Heart left ventricle (tissue), 16 donors: ENCODE measurements around the gene SRSF10. TPM values are rescaled to one million over a fixed set of nuclear protein-coding genes. Genes with fewer than 3 reads are reported as not detected.
"Not testable (repeated sequence)": the region's sequence is repeated elsewhere in the genome, so short reads cannot be mapped to it uniquely, and the experiment has no call there.

Experiments
- ATAC-seq, 4 donors: fragments of 200-7000 bp; cut with Tn5 transposase; one replicate each; pipeline ENCODE4 v1.9.1; 2020 to 2022; ENCODE audit warnings: moderate library complexity in 4 of 4, mild to moderate bottlenecking in 3 of 4, moderate number of reproducible peaks in 1 of 4
- DNase-seq, 5 donors: peaks; one replicate each; pipeline ENCODE4 v3.0.0-alpha.2; 2020
- H3K27ac ChIP-seq, 12 donors: fragments of 200-600 bp; sonication (generic) in 4 of 12; one replicate each; pipeline versions ENCODE4 v1.5.0 to v1.8.0; 2016 to 2022; ENCODE audit warnings: mild to moderate bottlenecking in 2 of 12
- H3K27me3 ChIP-seq, 9 donors: fragments of 200-600 bp; sonication (generic) in 2 of 9; one replicate each; pipeline versions ENCODE4 v1.5.1 to v1.8.0; 2016 to 2022; ENCODE audit warnings: mild to moderate bottlenecking in 3 of 9
- H3K36me3 ChIP-seq, 9 donors: fragments of 200-600 bp; sonication (generic) in 2 of 9; one replicate each; pipeline versions ENCODE4 v1.5.0 to v1.8.0; 2018 to 2022; ENCODE audit warnings: mild to moderate bottlenecking in 2 of 9
- H3K4me1 ChIP-seq, 12 donors: fragments of 200-600 bp; sonication (generic) in 4 of 12; one replicate each; pipeline versions ENCODE4 v1.5.0 to v1.8.0; 2016 to 2022; ENCODE audit warnings: mild to moderate bottlenecking in 3 of 12
- H3K4me3 ChIP-seq, 12 donors: fragments of 200-600 bp; sonication (generic) in 4 of 12; one replicate each; pipeline versions ENCODE4 v1.5.0 to v1.8.0; 2017 to 2022; ENCODE audit warnings: mild to moderate bottlenecking in 9 of 12, moderate library complexity in 4 of 12
- H3K9me3 ChIP-seq, 12 donors: fragments of 200-600 bp; sonication (generic) in 4 of 12; one replicate each; pipeline versions ENCODE4 v1.5.0 to v1.8.0; 2016 to 2022; ENCODE audit warnings: mild to moderate bottlenecking in 1 of 12
- POLR2A ChIP-seq, 2 donors: fragments of 450-650 bp; IDR thresholded peaks; one replicate each; pipeline ENCODE4 v1.6.1; 2017; ENCODE audit warnings: antibody characterized with exemption in 2 of 2, mild to moderate bottlenecking in 2 of 2, moderate library complexity in 2 of 2
- WGBS, 4 donors: extraction: QIAGEN DNeasy Blood & Tissue Kit in 2 of 4; methylation state at CpG; one replicate each; pipeline versions ENCODE4 v1.1.5 to v1.1.7; 2013 to 2018; 5-methylcytosine and 5-hydroxymethylcytosine counted together
- intact Hi-C, 10 donors: fragments of 100-400 bp; cut with DNase I; formaldehyde crosslinking; loops; one replicate each; pipeline versions ENCODE4 v1.11.1 to v1.14.2; 2022
- polyA plus RNA-seq, 2 donors: library from polyadenylated mRNA; stranded (reverse); fragments of 200-250 nt; gene quantifications; one replicate each; pipeline ENCODE4 v1.2.3, GENCODE V29; 2013
- total RNA-seq, 9 donors: library from RNA; depleted of rRNA in 2 of 9; stranded (reverse); fragments of >200 nt in 2 of 9; fragmentation: NEBNext Ultra II Directional in 3 of 9; extraction: Animal tissue kit (Norgen Biotek cat#: 25700) in 3 of 9; gene quantifications; one replicate each; pipeline versions ENCODE4 v1.1.0 to v1.2.4, GENCODE V29; 2016 to 2023
- TF ChIP-seq, protein P1 (sequence below), 12 donors: fragments of 200-600 bp; sonication (generic) in 4 of 12; IDR thresholded peaks; one replicate each; pipeline versions ENCODE4 v1.5.0 to v1.8.0; 2018 to 2022; ENCODE audit warnings: antibody characterized with exemption in 12 of 12, mild to moderate bottlenecking in 5 of 12
- donor health status: ischemic (EF 13 %, LVEDD 7.1; RV severe dilation, severe dysfunction).
- donor health status: healthy with polysubstance abuse.
- donor health status: DM: no; HTN: yes; CAD: no.
- donor health status: DM: no; HTN: no; CAD: no.
- donor health status: ischemic (EF 25% LVEDD 6.9; RV normal size, moderate dysfunction).
- donor health status: ischemic (EF 25% LVEDD 5.7; RV mildly dilated, moderate dysfunction).
- donor health status: healthy.
- donor health status: DM: yes; HTN: yes; CAD: no.
- donor health status: ischemic (EF 35%, LVEDD 5.7; RV mildly dilated, moderate dysfunction).
- donor health status: nonischemic (EF 11% LVEDD 7.7; RV severe dilation, severe dysfunction).
- donor health status: DM: yes; HTN: yes; CAD: no.
- donor health status: PGD.
- donor health status: ischemic (EF 29% LVEDD 5.4; RV normal size, mild dysfunction).
- donor health status: nonischemic (EF 23%, LVEDD 6.1; RV moderate dilation, normal function).

Gene SRSF10
- total and polyA plus RNA-seq, 11 donors = 34.3 to 60.9 (median 47.3) TPM

DNA sequence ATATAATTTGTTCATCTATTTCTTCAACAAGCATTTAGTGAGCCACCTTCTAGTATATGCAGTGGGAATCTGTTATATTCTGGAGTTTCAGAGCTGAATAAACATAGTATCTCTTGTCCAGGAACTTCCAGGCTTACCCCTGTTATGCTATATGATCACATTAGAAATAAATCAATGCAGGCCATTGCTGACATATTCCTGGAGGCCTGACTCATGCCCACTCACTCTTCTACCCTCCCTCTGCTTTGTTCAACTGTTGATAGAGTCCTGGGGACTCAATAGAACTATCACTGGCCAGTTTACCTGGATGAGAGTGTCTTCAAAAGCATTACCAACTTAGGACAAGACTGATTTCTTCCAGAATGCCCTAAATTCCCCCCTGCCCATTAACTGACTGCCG, 29.3 kb upstream of the SRSF10 start:
- intact Hi-C loops = no loop called here
- Histone ChIP-seq H3K36me3 (no peaks in the 10 kb centered on the region), H3K27me3 (no peaks in the 10 kb centered on the region), H3K4me3 (no peak overlapping the region), H3K4me1 (peaks cover 0 to 32% (median 8%) of the 10 kb centered on the region in 12 donors), H3K27ac (no peak overlapping the region), H3K9me3 (peaks cover 0 to 18% (median 0%) of the 10 kb centered on the region in 12 donors)
- no peak for DNase-seq
- ATAC-seq = no peak
- 90 to 100% (median 91%) methylated on average over 1 of the region's 1 CpG for WGBS, 4 donors
- TF ChIP-seq POLR2A (IDR thresholded peaks at IDR 0.05) = no peak
- TF ChIP-seq, protein P1, sequence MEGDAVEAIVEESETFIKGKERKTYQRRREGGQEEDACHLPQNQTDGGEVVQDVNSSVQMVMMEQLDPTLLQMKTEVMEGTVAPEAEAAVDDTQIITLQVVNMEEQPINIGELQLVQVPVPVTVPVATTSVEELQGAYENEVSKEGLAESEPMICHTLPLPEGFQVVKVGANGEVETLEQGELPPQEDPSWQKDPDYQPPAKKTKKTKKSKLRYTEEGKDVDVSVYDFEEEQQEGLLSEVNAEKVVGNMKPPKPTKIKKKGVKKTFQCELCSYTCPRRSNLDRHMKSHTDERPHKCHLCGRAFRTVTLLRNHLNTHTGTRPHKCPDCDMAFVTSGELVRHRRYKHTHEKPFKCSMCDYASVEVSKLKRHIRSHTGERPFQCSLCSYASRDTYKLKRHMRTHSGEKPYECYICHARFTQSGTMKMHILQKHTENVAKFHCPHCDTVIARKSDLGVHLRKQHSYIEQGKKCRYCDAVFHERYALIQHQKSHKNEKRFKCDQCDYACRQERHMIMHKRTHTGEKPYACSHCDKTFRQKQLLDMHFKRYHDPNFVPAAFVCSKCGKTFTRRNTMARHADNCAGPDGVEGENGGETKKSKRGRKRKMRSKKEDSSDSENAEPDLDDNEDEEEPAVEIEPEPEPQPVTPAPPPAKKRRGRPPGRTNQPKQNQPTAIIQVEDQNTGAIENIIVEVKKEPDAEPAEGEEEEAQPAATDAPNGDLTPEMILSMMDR (IDR thresholded peaks at IDR 0.05) = no peak

DNA sequence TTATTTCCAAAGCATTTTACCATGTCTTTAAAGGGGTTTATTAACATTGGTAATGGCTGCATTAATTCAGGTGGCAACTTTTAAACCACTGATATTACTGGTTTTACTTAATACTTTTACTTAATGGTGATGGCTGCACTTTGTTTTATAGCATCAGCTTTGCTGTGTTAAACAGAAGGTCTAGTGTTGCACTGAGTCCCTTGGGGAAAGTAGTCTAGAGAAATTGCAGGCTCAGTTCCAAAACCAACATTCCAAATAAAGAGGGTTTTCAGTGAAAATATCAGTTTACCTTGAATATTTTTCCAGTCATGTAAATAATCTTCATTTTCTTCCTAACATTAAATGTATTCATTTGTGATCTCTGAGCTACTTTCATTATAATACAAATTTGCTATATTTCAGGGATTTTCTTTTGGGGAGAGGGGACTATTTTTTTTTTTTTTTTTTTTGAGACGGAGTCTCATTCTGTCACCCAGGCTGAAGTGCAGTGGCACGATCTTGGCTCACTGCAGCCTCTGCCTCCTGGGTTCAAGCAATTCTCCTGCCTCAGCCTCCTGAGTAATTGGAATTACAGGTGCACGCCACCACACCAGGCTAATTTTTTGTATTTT, 28.6 kb upstream of the SRSF10 start:
- intact Hi-C loops, DNase-seq, H3K36me3 ChIP-seq, H3K4me3 ChIP-seq, H3K27me3 ChIP-seq: not testable (repeated sequence)
- peak overlapping the region in 3 of 12 donors; percentile 35 to 61 (median 45) for H3K27ac ChIP-seq
- H3K4me1 ChIP-seq = peaks cover 0 to 32% (median 8%) of the 10 kb centered on the region in 12 donors
- WGBS, 4 donors = 23 to 36% (median 29%) methylated on average over 2 to 3 of the region's 3 CpGs
- H3K9me3 ChIP-seq = peaks cover 0 to 18% (median 0%) of the 10 kb centered on the region in 12 donors
- peak in 1 of 4 donors; percentile 28 for ATAC-seq

DNA sequence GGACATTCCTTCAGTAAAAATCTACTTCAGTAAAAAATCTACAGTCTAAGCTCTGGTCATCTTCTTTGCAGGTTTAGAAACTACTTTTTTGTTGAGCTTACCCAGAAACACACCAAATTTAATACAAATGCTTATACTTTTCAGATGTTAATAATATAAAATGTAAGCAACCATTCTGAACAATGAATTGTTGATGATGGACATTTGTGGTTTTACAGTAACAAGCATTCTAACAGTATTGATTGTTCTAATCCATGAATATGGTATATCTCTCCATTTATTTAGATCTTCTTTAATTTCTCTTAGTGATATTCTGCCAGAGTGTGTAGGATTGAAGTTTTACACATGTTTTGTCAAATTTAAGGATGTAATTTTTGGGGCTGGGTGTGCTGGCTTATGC, 27.0 kb upstream of the SRSF10 start:
- DNase-seq (no peak), ATAC-seq (no peak)
- TF ChIP-seq POLR2A (IDR thresholded peaks at IDR 0.05) = no peak
- TF ChIP-seq, protein P1 (IDR thresholded peaks at IDR 0.05) = no peak
- H3K4me1 ChIP-seq = peaks cover 0 to 27% (median 8%) of the 10 kb centered on the region in 12 donors
- H3K27ac ChIP-seq = no peak overlapping the region
- no peaks in the 10 kb centered on the region for H3K27me3 ChIP-seq
- no peaks in the 10 kb centered on the region for H3K36me3 ChIP-seq
- intact Hi-C loops = no loop called here
- H3K9me3 ChIP-seq = peaks cover 0 to 9% (median 0%) of the 10 kb centered on the region in 12 donors
- no peak overlapping the region for H3K4me3 ChIP-seq

DNA sequence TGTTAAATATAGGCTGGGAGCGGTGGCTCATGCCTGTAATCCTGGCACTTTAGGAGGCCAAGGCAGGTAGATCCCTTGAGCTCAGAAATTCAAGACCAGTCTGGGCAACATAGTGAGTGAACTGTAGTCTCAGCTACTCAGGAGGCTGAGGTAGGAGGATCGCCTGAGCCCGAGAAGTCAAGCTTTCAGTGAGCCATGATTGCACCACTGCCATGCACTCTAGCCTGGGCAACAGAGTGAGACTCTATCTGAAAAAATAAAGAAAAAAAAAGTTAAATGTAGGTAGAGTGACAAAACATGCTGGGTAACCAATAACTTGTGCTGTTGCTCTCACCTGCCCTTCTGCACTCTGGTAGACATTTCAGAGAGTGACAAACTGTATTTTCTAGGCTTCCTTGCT, 25.0 kb upstream of the SRSF10 start:
- Histone ChIP-seq H3K36me3 (no peaks in the 10 kb centered on the region), H3K27me3 (no peaks in the 10 kb centered on the region), H3K9me3 (peaks cover 0 to 9% (median 0%) of the 10 kb centered on the region in 12 donors), H3K27ac (no peak overlapping the region), H3K4me1 (peaks cover 0 to 22% (median 7%) of the 10 kb centered on the region in 12 donors), H3K4me3 (no peak overlapping the region)
- TF ChIP-seq, protein P1 (IDR thresholded peaks at IDR 0.05) = no peak
- TF ChIP-seq POLR2A (IDR thresholded peaks at IDR 0.05) = no peak
- 98 to 99% (median 98%) methylated on average over 3 of the region's 3 CpGs for WGBS, 4 donors
- intact Hi-C loops = no loop called here
- DNase-seq = no peak
- ATAC-seq = no peak

DNA sequence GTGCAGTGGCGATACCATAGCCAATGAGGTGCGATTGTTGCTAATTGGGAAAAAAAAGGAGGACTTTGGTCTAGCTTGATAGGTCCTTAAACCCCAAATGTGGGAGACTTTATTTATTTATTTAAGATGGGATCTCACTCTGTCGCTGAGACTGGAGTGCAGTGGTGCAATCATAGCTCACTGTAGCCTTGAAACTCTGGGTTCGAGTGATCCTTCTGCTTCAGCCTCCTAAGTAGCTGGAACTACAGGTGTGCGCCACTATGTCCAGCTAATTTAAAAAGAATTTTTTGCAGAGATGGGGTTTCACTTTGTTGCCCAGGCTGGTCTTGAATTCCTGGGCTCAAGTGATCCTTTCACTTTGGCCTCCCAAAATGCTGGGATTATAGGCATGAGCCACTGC, 24.0 kb upstream of the SRSF10 start:
- no peaks in the 10 kb centered on the region for H3K36me3 ChIP-seq
- ATAC-seq (no peak), DNase-seq (no peak)
- H3K9me3 ChIP-seq = peaks cover 0 to 9% (median 0%) of the 10 kb centered on the region in 12 donors
- intact Hi-C loops = no loop called here
- TF ChIP-seq, protein P1 (IDR thresholded peaks at IDR 0.05) = no peak
- no peak for TF ChIP-seq POLR2A (IDR thresholded peaks at IDR 0.05)
- no peaks in the 10 kb centered on the region for H3K27me3 ChIP-seq
- WGBS, 4 donors = 91 to 97% (median 95%) methylated on average over 5 of the region's 5 CpGs
- no peak overlapping the region for H3K27ac ChIP-seq
- no peak overlapping the region for H3K4me3 ChIP-seq
- H3K4me1 ChIP-seq = peaks cover 0 to 16% (median 7%) of the 10 kb centered on the region in 12 donors
